ENCODE data around the gene HRAS. TPM values are rescaled to one million over a fixed set of nuclear protein-coding genes. Genes with fewer than 3 reads are reported as not detected.

HRAS gene
- total and polyA plus RNA-seq, 2 of the 8 experiments (the other 6 are each of a cell fraction or from before 2014, with no cell fraction given), result 44.3 to 54.7 TPM

DNA sequence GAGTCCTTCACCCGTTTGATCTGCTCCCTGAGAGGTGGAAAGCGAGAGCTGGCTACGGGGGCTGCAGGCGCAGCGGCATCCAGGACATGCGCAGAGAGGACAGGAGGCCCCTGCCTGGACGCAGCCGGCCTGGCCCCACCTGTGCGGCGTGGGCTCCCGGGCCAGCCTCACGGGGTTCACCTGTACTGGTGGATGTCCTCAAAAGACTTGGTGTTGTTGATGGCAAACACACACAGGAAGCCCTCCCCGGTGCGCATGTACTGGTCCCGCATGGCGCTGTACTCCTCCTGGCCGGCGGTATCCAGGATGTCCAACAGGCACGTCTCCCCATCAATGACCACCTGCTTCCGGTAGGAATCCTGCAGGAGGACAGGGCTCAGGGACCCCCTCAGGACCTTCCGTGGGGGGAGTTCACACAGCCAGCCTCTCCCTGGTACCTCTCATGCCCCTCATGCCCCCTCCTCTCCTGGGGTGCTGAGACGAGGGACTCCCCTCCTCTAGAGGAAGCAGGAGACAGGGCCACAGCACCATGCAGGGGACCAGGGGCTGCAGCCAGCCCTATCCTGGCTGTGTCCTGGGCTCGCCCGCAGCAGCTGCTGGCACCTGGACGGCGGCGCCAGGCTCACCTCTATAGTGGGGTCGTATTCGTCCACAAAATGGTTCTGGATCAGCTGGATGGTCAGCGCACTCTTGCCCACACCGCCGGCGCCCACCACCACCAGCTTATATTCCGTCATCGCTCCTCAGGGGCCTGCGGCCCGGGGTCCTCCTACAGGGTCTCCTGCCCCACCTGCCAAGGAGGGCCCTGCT, 1.6 kb downstream of the HRAS start (continued):
- TF ChIP-seq, protein P1, sequence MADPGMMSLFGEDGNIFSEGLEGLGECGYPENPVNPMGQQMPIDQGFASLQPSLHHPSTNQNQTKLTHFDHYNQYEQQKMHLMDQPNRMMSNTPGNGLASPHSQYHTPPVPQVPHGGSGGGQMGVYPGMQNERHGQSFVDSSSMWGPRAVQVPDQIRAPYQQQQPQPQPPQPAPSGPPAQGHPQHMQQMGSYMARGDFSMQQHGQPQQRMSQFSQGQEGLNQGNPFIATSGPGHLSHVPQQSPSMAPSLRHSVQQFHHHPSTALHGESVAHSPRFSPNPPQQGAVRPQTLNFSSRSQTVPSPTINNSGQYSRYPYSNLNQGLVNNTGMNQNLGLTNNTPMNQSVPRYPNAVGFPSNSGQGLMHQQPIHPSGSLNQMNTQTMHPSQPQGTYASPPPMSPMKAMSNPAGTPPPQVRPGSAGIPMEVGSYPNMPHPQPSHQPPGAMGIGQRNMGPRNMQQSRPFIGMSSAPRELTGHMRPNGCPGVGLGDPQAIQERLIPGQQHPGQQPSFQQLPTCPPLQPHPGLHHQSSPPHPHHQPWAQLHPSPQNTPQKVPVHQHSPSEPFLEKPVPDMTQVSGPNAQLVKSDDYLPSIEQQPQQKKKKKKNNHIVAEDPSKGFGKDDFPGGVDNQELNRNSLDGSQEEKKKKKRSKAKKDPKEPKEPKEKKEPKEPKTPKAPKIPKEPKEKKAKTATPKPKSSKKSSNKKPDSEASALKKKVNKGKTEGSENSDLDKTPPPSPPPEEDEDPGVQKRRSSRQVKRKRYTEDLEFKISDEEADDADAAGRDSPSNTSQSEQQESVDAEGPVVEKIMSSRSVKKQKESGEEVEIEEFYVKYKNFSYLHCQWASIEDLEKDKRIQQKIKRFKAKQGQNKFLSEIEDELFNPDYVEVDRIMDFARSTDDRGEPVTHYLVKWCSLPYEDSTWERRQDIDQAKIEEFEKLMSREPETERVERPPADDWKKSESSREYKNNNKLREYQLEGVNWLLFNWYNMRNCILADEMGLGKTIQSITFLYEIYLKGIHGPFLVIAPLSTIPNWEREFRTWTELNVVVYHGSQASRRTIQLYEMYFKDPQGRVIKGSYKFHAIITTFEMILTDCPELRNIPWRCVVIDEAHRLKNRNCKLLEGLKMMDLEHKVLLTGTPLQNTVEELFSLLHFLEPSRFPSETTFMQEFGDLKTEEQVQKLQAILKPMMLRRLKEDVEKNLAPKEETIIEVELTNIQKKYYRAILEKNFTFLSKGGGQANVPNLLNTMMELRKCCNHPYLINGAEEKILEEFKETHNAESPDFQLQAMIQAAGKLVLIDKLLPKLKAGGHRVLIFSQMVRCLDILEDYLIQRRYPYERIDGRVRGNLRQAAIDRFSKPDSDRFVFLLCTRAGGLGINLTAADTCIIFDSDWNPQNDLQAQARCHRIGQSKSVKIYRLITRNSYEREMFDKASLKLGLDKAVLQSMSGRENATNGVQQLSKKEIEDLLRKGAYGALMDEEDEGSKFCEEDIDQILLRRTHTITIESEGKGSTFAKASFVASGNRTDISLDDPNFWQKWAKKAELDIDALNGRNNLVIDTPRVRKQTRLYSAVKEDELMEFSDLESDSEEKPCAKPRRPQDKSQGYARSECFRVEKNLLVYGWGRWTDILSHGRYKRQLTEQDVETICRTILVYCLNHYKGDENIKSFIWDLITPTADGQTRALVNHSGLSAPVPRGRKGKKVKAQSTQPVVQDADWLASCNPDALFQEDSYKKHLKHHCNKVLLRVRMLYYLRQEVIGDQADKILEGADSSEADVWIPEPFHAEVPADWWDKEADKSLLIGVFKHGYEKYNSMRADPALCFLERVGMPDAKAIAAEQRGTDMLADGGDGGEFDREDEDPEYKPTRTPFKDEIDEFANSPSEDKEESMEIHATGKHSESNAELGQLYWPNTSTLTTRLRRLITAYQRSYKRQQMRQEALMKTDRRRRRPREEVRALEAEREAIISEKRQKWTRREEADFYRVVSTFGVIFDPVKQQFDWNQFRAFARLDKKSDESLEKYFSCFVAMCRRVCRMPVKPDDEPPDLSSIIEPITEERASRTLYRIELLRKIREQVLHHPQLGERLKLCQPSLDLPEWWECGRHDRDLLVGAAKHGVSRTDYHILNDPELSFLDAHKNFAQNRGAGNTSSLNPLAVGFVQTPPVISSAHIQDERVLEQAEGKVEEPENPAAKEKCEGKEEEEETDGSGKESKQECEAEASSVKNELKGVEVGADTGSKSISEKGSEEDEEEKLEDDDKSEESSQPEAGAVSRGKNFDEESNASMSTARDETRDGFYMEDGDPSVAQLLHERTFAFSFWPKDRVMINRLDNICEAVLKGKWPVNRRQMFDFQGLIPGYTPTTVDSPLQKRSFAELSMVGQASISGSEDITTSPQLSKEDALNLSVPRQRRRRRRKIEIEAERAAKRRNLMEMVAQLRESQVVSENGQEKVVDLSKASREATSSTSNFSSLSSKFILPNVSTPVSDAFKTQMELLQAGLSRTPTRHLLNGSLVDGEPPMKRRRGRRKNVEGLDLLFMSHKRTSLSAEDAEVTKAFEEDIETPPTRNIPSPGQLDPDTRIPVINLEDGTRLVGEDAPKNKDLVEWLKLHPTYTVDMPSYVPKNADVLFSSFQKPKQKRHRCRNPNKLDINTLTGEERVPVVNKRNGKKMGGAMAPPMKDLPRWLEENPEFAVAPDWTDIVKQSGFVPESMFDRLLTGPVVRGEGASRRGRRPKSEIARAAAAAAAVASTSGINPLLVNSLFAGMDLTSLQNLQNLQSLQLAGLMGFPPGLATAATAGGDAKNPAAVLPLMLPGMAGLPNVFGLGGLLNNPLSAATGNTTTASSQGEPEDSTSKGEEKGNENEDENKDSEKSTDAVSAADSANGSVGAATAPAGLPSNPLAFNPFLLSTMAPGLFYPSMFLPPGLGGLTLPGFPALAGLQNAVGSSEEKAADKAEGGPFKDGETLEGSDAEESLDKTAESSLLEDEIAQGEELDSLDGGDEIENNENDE (IDR thresholded peaks at IDR 0.05; ENCODE audit: insufficient replicate concordance, low read length), result no peak
- TF ChIP-seq TEAD4 (IDR thresholded peaks at IDR 0.05; ENCODE audit: low read depth, low read length) (no peak), SIX5 (IDR thresholded peaks at IDR 0.05; ENCODE audit: low read depth, low read length) (no peak), TAF7 (optimal IDR thresholded peaks at IDR 0.05; ENCODE audit: borderline replicate concordance, low read depth, low read length) (no peak), TAF1 (IDR thresholded peaks at IDR 0.05; ENCODE audit: low read depth, low read length) (no peak), CEBPB (IDR thresholded peaks at IDR 0.05; ENCODE audit: low read depth, low read length) (no peak), BRCA1 (IDR thresholded peaks at IDR 0.05; ENCODE audit: low read depth, low read length) (no peak)

All from H1 (cell line).